HG03103 (cell line): ENCODE results near the gene CBL.

Experiments used
- ATAC-seq: cut with Tn5 transposase; IDR thresholded peaks from one replicate; pipeline ENCODE4 v1.9.1; 2021; ENCODE audit warnings: low read depth; ENCODE audit not compliant: unreplicated experiment

CBL gene

GRCh38 chr11:119320776-119321524 lies 114.8 kb downstream of the CBL start:
- ATAC-seq, result peak; percentile 43

GRCh38 chr11:119322360-119322739 lies 116.2 kb downstream of the CBL start:
- ATAC-seq, result no peak

DNA sequence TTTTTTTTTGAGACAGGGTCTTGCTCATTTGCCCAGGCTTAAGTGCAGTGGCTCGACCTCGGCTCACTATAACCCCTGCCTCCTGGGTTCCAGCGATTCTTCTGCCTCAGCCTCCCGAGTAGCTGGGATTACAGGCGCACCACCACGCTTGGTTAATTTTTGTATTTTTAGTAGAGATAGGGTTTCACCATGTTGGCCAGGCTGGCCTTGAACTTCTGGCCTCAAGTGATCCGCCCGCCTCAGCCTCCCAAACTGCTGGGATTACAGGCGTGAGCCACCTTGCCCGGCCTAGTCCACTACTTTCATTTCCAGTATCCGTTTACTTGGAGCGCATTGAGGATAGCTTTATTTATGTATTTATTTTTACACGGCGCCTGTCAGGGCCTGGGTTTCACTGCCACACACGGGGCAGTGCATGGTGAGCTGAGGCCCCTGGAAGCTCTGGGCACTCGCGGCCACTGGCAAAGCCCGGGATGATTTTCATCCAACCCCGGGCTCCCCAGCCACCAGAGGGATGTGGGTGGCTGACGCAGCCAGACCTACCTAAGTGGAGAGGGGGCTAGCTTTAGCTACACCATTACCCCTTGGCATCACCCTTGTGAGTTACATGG lies 116.9 kb downstream of the CBL start:
- no peak for ATAC-seq

DNA sequence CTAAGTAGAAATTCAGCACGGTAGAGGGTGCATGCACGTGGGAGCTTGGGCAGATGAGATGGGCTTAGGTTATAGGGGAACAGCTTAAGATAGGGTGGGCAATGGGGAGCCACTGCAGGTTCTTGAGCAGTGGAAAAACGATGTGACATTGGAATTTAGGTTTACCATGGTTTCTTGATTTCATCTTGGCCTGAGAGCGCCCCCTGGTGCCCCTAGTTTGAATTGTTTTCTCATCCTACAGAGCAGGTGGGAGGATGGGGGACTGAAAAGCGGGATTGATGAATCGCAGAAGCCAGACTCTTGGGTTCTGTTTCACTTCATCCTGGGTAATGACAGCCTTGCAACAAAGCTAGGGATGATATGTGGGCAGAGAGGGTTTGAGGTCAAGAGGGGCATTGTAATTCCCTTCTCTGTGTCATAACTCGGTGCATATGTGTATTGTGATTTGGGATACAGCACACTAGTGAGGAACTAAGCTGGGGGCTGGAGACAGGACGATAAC lies 117.4 kb downstream of the CBL start:
- no peak for ATAC-seq

GRCh38 chr11:119324189-119324588 lies 118.0 kb downstream of the CBL start:
- ATAC-seq, result no peak

GRCh38 chr11:119329320-119329719 lies 123.2 kb downstream of the CBL start:
- no peak for ATAC-seq

- ATAC-seq, result no peak
These were observed 124.1 kb downstream of the CBL start for GRCh38 chr11:119330237-119330636.

DNA sequence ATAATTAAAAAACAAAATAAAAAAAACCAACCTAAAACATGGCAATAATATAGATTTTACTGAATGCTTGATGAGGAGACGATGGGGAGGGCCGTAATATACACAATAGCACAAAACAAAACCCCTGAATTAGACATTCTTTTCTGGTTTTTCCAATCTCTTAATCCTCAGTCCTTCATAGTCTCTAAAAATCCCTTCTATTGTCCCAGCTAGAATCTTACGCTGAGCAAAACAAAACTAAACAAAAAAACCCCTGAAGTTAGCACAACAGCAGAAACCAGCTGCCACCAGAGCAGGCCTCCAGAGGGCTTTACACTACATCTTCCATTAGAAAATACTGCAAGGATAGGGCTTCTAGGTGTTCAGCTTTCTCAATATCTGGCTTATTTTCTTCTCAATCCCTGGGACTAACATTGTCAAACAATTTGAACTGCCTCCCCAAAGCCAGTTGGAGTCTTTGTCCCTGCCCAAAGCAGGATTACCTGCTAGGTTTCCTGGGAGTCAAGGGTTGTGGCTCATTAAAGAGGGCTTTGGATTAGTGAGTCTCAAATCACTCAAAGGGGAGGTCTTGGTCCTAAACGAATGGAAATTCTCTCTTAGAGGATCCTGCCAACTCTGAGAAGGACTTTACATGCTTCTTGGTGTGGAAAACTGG lies 126.1 kb downstream of the CBL start:
- ATAC-seq, result no peak

GRCh38 chr11:119334174-119334930 lies 128.2 kb downstream of the CBL start, which contains the start of gene RNF26:
Gene RNF26, plus strand, starts transcription at chr11:119334527. Its CDS starts 596 bp downstream, at chr11:119335123.
- peak; percentile 91 for ATAC-seq

DNA sequence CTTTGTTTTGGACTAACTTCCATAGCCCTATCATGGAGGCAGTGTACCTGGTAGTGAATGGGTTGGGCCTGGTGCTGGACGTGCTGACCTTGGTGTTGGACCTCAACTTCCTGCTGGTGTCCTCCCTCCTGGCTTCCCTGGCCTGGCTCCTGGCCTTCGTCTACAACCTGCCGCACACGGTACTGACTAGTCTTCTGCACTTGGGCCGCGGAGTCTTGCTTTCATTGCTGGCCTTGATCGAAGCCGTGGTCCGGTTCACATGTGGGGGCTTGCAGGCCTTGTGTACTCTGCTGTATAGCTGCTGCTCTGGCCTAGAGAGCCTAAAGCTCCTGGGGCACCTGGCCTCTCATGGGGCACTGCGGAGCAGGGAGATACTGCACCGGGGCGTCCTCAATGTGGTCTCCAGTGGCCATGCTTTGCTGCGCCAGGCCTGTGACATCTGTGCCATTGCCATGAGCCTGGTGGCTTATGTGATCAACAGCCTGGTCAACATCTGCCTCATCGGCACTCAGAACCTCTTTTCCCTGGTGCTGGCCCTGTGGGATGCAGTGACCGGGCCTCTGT lies 129.0 kb downstream of the CBL start:
- ATAC-seq, result no peak

GRCh38 chr11:119335655-119336543 lies 129.8 kb downstream of the CBL start:
- no peak for ATAC-seq

DNA sequence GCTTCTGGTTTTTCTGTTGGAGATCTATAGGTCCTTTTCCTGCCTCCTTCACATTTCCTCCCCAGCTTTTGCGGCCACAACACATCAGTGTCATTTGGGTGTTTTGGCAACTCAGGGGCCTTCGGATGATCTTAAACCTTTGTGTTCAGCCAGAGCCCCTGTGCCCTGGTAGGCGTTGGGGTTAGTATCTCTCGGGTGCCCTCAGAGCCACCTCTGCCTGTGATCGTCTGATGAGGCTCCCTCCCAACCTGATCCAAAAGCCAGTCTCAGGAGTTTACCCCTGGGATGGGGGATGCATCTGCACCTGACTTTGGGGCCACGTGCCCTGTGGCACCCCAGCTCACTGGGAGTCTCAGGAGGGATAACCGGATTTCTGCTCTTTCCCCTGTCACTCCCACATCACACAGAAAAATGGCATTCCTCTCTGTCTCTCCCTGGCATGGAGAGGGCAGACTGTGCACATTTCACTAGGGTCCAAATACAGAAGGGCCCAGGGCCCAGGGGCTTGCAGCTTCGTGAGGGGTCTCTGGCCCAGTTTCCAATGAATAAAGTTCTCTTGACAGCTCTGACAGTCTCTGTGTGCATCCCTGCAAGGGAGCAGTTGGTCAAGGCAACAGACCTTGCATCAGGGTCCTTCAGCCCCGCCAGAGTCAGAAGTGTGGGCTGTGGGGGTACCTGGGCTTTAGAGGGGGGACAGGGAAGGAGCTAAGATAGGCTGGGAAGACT lies 130.8 kb downstream of the CBL start:
- no peak for ATAC-seq

- ATAC-seq, result no peak
These were observed 131.6 kb downstream of the CBL start for GRCh38 chr11:119337581-119338317.

DNA sequence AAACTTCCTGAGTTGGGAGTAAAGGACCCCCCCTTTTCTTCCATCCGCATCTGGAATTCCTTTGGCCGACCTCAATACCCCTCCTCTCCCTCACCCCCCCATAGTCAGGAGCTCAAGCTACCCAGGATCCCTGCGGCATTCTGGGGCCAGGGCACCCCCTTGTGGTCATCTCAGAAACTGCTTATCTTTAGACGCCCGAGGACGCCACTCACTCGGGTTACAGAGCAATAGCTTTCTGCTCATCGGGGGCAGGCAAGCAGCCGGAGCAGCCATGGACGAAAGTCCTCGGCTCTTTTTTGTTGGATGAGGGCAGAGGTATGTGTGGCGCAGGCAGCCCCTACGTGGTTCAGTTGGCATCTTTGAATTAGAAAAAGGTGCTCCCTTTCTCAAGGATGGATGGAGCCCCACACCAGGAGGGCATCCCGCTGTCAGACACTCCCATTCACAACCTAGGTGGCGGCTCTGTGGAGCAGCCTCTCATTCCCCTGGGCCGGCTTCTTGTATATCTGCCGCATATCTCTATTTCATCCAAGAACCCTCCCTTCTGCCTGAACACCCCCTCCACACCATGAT lies 132.3 kb downstream of the CBL start:
- no peak for ATAC-seq

GRCh38 chr11:119338965-119339588 lies 132.9 kb downstream of the CBL start:
- no peak for ATAC-seq

- no peak for ATAC-seq
These were observed 133.6 kb downstream of the CBL start for GRCh38 chr11:119339589-119340334.
